ENCODE data around the gene ATP1B3. TPM values are rescaled to one million over a fixed set of nuclear protein-coding genes. Genes with fewer than 3 reads are reported as not detected.
"Not testable (repeated sequence)": the region's sequence is repeated elsewhere in the genome, so short reads cannot be mapped to it uniquely, and the experiment has no call there.

The ATP1B3 gene
- total RNA-seq, 1 donor from 2014 or later = 223 TPM

GRCh38 chr3:141870091-141870687 lies 6.3 kb upstream of the ATP1B3 start:
- no peak overlapping the region for H3K4me3 Mint-ChIP-seq

GRCh38 chr3:141875374-141875892 lies 1.0 kb upstream of the ATP1B3 start:
- no peaks in the 10 kb centered on the region for H3K9me3 Mint-ChIP-seq
- peaks cover 2% of the 10 kb centered on the region for H3K27me3 Mint-ChIP-seq
- peaks cover 29% of the 10 kb centered on the region for H3K4me1 Mint-ChIP-seq
- peak overlapping the region; percentile 98 for H3K4me3 Mint-ChIP-seq
- intact Hi-C loops (cut with micrococcal nuclease) = loop anchor here (1.0 to 10.0 kb wide), 10 partner anchors 38 to 643 kb away; partner anchors contain the start of genes PXYLP1, RASA2, RNF7 and TFDP2
- peak overlapping the region; percentile 97 for H3K27ac Mint-ChIP-seq
- peaks cover 24% of the 10 kb centered on the region for H3K36me3 Mint-ChIP-seq (ENCODE audit: low read depth)
- peak; percentile 95 for DNase-seq

More at GRCh38 chr3:141870091-141870687, 6.3 kb upstream of the ATP1B3 start:
- Mint-ChIP-seq H3K36me3 (ENCODE audit: low read depth) (no peaks in the 10 kb centered on the region), H3K27me3 (peaks cover 2% of the 10 kb centered on the region), H3K27ac (no peak overlapping the region), H3K9me3 (no peaks in the 10 kb centered on the region), H3K4me1 (peaks cover 3% of the 10 kb centered on the region)
- no peak for DNase-seq
- intact Hi-C loops (cut with micrococcal nuclease) = loop anchor here (10.0 kb wide), 1 partner anchor 555 kb away; no protein-coding TSS in a partner anchor

- H3K9me3 Mint-ChIP-seq = no peaks in the 10 kb centered on the region
- peaks cover 2% of the 10 kb centered on the region for H3K27me3 Mint-ChIP-seq
Measured at GRCh38 chr3:141875893-141876380, 506 bp upstream of the ATP1B3 start.

GRCh38 chr3:141876891-141877621 lies 613 bp downstream of the ATP1B3 start:
- intact Hi-C loops (cut with micrococcal nuclease) = loop anchor here (2.0 to 10.0 kb wide), 7 partner anchors 270 to 645 kb away; partner anchors contain the start of genes GK5, PXYLP1, RASA2 and TFDP2
- Mint-ChIP-seq H3K36me3 (ENCODE audit: low read depth) (peaks cover 37% of the 10 kb centered on the region), H3K27ac (peak overlapping the region; percentile 98), H3K9me3 (no peaks in the 10 kb centered on the region), H3K27me3 (no peaks in the 10 kb centered on the region), H3K4me1 (peaks cover 36% of the 10 kb centered on the region), H3K4me3 (peak overlapping the region; percentile 98)
- peak; percentile 88 for DNase-seq

More at GRCh38 chr3:141875893-141876380, 506 bp upstream of the ATP1B3 start:
- peak overlapping the region; percentile 97 for H3K27ac Mint-ChIP-seq
- peak overlapping the region; percentile 98 for H3K4me3 Mint-ChIP-seq
- H3K36me3 Mint-ChIP-seq (ENCODE audit: low read depth) = peaks cover 28% of the 10 kb centered on the region
- DNase-seq = peak; percentile 92
- peaks cover 29% of the 10 kb centered on the region for H3K4me1 Mint-ChIP-seq
- intact Hi-C loops (cut with micrococcal nuclease) = loop anchor here (1.0 to 10.0 kb wide), 11 partner anchors 37 to 644 kb away; partner anchors contain the start of genes GK5, PXYLP1, RASA2 and RNF7

GRCh38 chr3:141877911-141878310 lies 1.5 kb downstream of the ATP1B3 start:
- peaks cover 41% of the 10 kb centered on the region for H3K4me1 Mint-ChIP-seq
- no peaks in the 10 kb centered on the region for H3K9me3 Mint-ChIP-seq
- H3K27ac Mint-ChIP-seq = peak overlapping the region; percentile 92
- peak; percentile 60 for DNase-seq
- intact Hi-C loops (cut with micrococcal nuclease) = loop anchor here (1.0 to 10.0 kb wide), 9 partner anchors 10 to 646 kb away; partner anchors contain the start of genes GK5, PXYLP1, RASA2 and TFDP2
- H3K4me3 Mint-ChIP-seq = peak overlapping the region; percentile 94
- H3K36me3 Mint-ChIP-seq (ENCODE audit: low read depth) = peaks cover 39% of the 10 kb centered on the region
- H3K27me3 Mint-ChIP-seq = no peaks in the 10 kb centered on the region

- H3K36me3 Mint-ChIP-seq (ENCODE audit: low read depth) = peaks cover 41% of the 10 kb centered on the region
- H3K27me3 Mint-ChIP-seq = no peaks in the 10 kb centered on the region
- H3K4me1 Mint-ChIP-seq = peaks cover 42% of the 10 kb centered on the region
Measured at GRCh38 chr3:141878326-141878725, 1.9 kb downstream of the ATP1B3 start.

GRCh38 chr3:141878817-141879216 lies 2.4 kb downstream of the ATP1B3 start:
- H3K9me3 Mint-ChIP-seq = no peaks in the 10 kb centered on the region
- peaks cover 46% of the 10 kb centered on the region for H3K4me1 Mint-ChIP-seq
- H3K36me3 Mint-ChIP-seq (ENCODE audit: low read depth) = peaks cover 45% of the 10 kb centered on the region
- H3K4me3 Mint-ChIP-seq = peak overlapping the region; percentile 94
- no peaks in the 10 kb centered on the region for H3K27me3 Mint-ChIP-seq
- peak; percentile 61 for DNase-seq
- intact Hi-C loops (cut with micrococcal nuclease) = loop anchor here (1.0 to 10.0 kb wide), 8 partner anchors 9 to 647 kb away; partner anchors contain the start of genes PXYLP1, RASA2, TFDP2 and XRN1
- H3K27ac Mint-ChIP-seq = no peak overlapping the region

More at GRCh38 chr3:141878326-141878725, 1.9 kb downstream of the ATP1B3 start:
- H3K9me3 Mint-ChIP-seq = no peaks in the 10 kb centered on the region
- intact Hi-C loops (cut with micrococcal nuclease) = loop anchor here (1.0 to 10.0 kb wide), 8 partner anchors 10 to 646 kb away; partner anchors contain the start of genes PXYLP1, RASA2, TFDP2 and XRN1
- H3K27ac Mint-ChIP-seq = peak overlapping the region; percentile 31
- DNase-seq = no peak
- H3K4me3 Mint-ChIP-seq = peak overlapping the region; percentile 94

- Mint-ChIP-seq H3K27me3 (no peaks in the 10 kb centered on the region), H3K9me3 (no peaks in the 10 kb centered on the region), H3K36me3 (ENCODE audit: low read depth) (peaks cover 58% of the 10 kb centered on the region), H3K4me3 (no peak overlapping the region), H3K27ac (no peak overlapping the region), H3K4me1 (peaks cover 52% of the 10 kb centered on the region)
- intact Hi-C loops (cut with micrococcal nuclease) = no loop called here
- DNase-seq = no peak
Measured at GRCh38 chr3:141881702-141882101, 5.3 kb downstream of the ATP1B3 start.

GRCh38 chr3:141887051-141887450 lies 10.6 kb downstream of the ATP1B3 start:
- intact Hi-C loops (cut with micrococcal nuclease) = no loop called here
- peaks cover 46% of the 10 kb centered on the region for H3K36me3 Mint-ChIP-seq (ENCODE audit: low read depth)

GRCh38 chr3:141888548-141888947 lies 12.1 kb downstream of the ATP1B3 start:
- Mint-ChIP-seq H3K4me1 (peaks cover 48% of the 10 kb centered on the region), H3K36me3 (ENCODE audit: low read depth) (peaks cover 44% of the 10 kb centered on the region), H3K9me3 (peaks cover 13% of the 10 kb centered on the region), H3K27ac (peak overlapping the region; percentile 51)
- not testable (repeated sequence) for H3K27me3 Mint-ChIP-seq, DNase-seq, H3K4me3 Mint-ChIP-seq
- intact Hi-C loops (cut with micrococcal nuclease) = loop anchor here (1.0 kb wide), 1 partner anchor 10 kb away; no protein-coding TSS in a partner anchor

More at GRCh38 chr3:141887051-141887450, 10.6 kb downstream of the ATP1B3 start:
- no peak overlapping the region for H3K4me3 Mint-ChIP-seq
- no peaks in the 10 kb centered on the region for H3K27me3 Mint-ChIP-seq
- H3K4me1 Mint-ChIP-seq = peaks cover 50% of the 10 kb centered on the region
- peaks cover 13% of the 10 kb centered on the region for H3K9me3 Mint-ChIP-seq
- no peak overlapping the region for H3K27ac Mint-ChIP-seq
- DNase-seq = no peak

GRCh38 chr3:141894524-141895176 lies 18.2 kb downstream of the ATP1B3 start:
- H3K9me3 Mint-ChIP-seq = peaks cover 8% of the 10 kb centered on the region
- peak overlapping the region; percentile 62 for H3K27ac Mint-ChIP-seq
- DNase-seq = no peak
- peaks cover 49% of the 10 kb centered on the region for H3K36me3 Mint-ChIP-seq (ENCODE audit: low read depth)
- no peak overlapping the region for H3K4me3 Mint-ChIP-seq
- H3K27me3 Mint-ChIP-seq = no peaks in the 10 kb centered on the region
- peaks cover 37% of the 10 kb centered on the region for H3K4me1 Mint-ChIP-seq
- intact Hi-C loops (cut with micrococcal nuclease) = loop anchor here (5.0 kb wide), 1 partner anchor 97 kb away; no protein-coding TSS in a partner anchor

GRCh38 chr3:141895731-141896130 lies 19.3 kb downstream of the ATP1B3 start:
- Mint-ChIP-seq H3K36me3 (ENCODE audit: low read depth) (peaks cover 54% of the 10 kb centered on the region), H3K27ac (no peak overlapping the region), H3K9me3 (peaks cover 14% of the 10 kb centered on the region), H3K27me3 (no peaks in the 10 kb centered on the region), H3K4me3 (no peak overlapping the region), H3K4me1 (peaks cover 39% of the 10 kb centered on the region)
- DNase-seq = no peak
- intact Hi-C loops (cut with micrococcal nuclease) = no loop called here

- Mint-ChIP-seq H3K27me3 (no peaks in the 10 kb centered on the region), H3K9me3 (peaks cover 14% of the 10 kb centered on the region), H3K4me3 (no peak overlapping the region), H3K4me1 (peaks cover 34% of the 10 kb centered on the region), H3K36me3 (ENCODE audit: low read depth) (peaks cover 60% of the 10 kb centered on the region), H3K27ac (peak overlapping the region; percentile 27)
- intact Hi-C loops (cut with micrococcal nuclease) = no loop called here
- DNase-seq = no peak
Measured at GRCh38 chr3:141898908-141899307, 22.5 kb downstream of the ATP1B3 start.

Data from activated CD4-positive, alpha-beta T cell treated with anti-CD3 and anti-CD28 coated beads, Interleukin-2, amount 10 ng/mL, durations not matched to agents 24 days and 14 days (primary cell).